Kidney (tissue), 14 donors: ENCODE data around the gene ADARB1. TPM values are rescaled to one million over a fixed set of nuclear protein-coding genes. Genes with fewer than 3 reads are reported as not detected.

ENCODE experiments used
- DNase-seq, 5 donors: peaks; one replicate each; pipeline ENCODE4 v3.0.0-alpha.2; 2013 to 2020
- FAIRE-seq: peaks from 2 replicates; lab custom pipeline; 2012; peaks lifted over from hg19 to GRCh38; lab: Jason Lieb, UNC
- H3K27ac ChIP-seq, 2 donors: one replicate each; pipeline ENCODE4 v1.7.0; 2013; ENCODE audit warnings: low read depth in 2 of 2, low read length in 2 of 2, inconsistent platforms in 1 of 2
- H3K27me3 ChIP-seq: one replicate; pipeline ENCODE4 v1.7.1; 2013; ENCODE audit warnings: low read length, inconsistent platforms; ENCODE audit not compliant: control insufficient read depth, insufficient read depth
- H3K36me3 ChIP-seq, 3 donors: one replicate each; pipeline versions ENCODE4 v1.7.0 to v1.7.1; 2013; ENCODE audit warnings: low read length in 3 of 3, control low read depth in 1 of 3, inconsistent platforms in 1 of 3; ENCODE audit not compliant: insufficient read depth in 3 of 3, control insufficient read depth in 2 of 3
- H3K4me1 ChIP-seq, 3 donors: one replicate each; pipeline versions ENCODE4 v1.7.0 to v1.7.1; 2013; ENCODE audit warnings: low read length in 3 of 3, inconsistent platforms in 1 of 3, low read depth in 1 of 3; ENCODE audit not compliant: control insufficient read depth in 2 of 3, insufficient read depth in 2 of 3
- H3K4me3 ChIP-seq, 3 donors: one replicate each; pipeline versions ENCODE4 v1.7.0 to v1.8.1; 2013; ENCODE audit warnings: low read length in 3 of 3, control low read depth in 1 of 3, inconsistent platforms in 1 of 3
- H3K9ac ChIP-seq, 3 donors: one replicate each; pipeline versions ENCODE4 v1.7.0 to v1.7.1; 2013; ENCODE audit warnings: low read length in 3 of 3, control low read depth in 1 of 3, inconsistent platforms in 1 of 3
- H3K9me3 ChIP-seq, 3 donors: one replicate each; pipeline versions ENCODE4 v1.7.0 to v1.7.1; 2013; ENCODE audit warnings: low read length in 3 of 3, control low read depth in 1 of 3, inconsistent platforms in 1 of 3; ENCODE audit not compliant: control insufficient read depth in 2 of 3, insufficient read depth in 1 of 3
- CTCF ChIP-seq: IDR thresholded peaks from 3 replicates; pipeline ENCODE4 v1.5.1; 2012; ENCODE audit warnings: mild to moderate bottlenecking, moderate library complexity, borderline replicate concordance; ENCODE audit not compliant: insufficient read depth; ENCODE audit errors: extremely low read depth
- intact Hi-C: fragments of 100-400 bp; cut with DNase I; formaldehyde crosslinking; loops from one replicate; pipeline ENCODE4 v1.11.1; 2022
- polyA plus RNA-seq: library from polyadenylated mRNA; stranded (reverse); fragments of 350-450 nt; fragmentation: Illumina TruSeq; extraction: RNeasy Lipid Tissue Mini Kit (QIAGEN cat#74804); gene quantifications from one replicate; pipeline ENCODE4 v1.2.3, GENCODE V29; 2014; ENCODE audit warnings: low read depth, low replicate concordance; ENCODE audit not compliant: insufficient read depth
- total RNA-seq: library from RNA; stranded (reverse); fragmentation: NEBNext Ultra II Directional; extraction: Animal tissue kit (Norgen Biotek cat#: 25700); gene quantifications from one replicate; pipeline ENCODE4 v1.2.1, GENCODE V29; 2021
- donor health status: control.
- donor health status: control.
- donor health status: control.
- donor health status: control.
- donor health status: control.
- donor health status: DM: yes; HTN: yes; CAD: no.
- donor health status: Normal renal cell carcinoma (clear cell type).

ADARB1 gene
- total and polyA plus RNA-seq, 2 donors from 2014 or later, result 6.7 to 34.9 TPM

DNA sequence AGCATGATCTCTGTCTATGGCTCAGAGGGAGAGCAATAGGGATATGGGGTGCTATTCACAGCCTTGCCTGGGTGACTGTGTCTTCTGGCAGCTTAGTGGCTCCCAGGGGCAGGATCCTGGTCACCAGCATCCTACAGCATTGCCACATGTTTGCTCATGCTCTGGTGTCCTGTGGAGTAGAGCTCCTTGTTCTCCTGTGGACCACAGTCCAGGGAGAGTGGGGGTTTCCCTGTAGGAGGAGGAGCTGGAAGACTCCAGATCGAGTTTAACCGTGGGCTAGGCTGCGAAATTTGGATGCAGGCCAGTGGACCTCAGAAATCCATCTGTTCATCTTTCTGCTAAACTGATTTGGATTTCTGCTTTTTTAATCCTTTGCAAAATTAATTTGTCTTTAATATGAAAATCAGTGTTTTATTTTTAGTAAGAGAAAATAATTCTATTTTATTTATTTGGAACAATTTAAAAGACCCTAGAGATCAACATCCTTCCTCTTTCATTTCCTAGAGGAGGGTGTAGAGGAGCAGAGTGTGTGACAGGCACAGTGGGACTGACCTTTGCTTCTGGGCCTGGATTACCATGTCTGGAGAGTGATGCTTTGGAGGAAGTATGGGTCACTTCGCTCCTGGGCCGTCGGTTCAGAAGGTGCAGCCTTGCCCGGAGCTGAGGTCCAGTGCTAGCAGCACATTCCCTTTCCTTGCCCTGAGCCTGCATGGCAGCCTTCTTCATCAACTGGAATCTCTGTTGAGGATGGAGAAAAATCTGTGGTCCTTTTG is 17.4 kb downstream of the ADARB1 start:
- H3K9ac ChIP-seq, result no peak overlapping the region
- no peaks in the 10 kb centered on the region for H3K27me3 ChIP-seq
- intact Hi-C loops, result no loop called here
- H3K4me3 ChIP-seq, result no peak overlapping the region
- no peaks in the 10 kb centered on the region for H3K9me3 ChIP-seq
- no peak for TF ChIP-seq CTCF
- peaks cover 0 to 19% (median 0%) of the 10 kb centered on the region in 3 donors for H3K4me1 ChIP-seq
- H3K27ac ChIP-seq, result no peak overlapping the region
- H3K36me3 ChIP-seq, result no peaks in the 10 kb centered on the region
- peak in 1 of 5 donors; percentile 38 for DNase-seq
- no peak for FAIRE-seq

GRCh38 chr21:45093035-45093532 is 18.7 kb downstream of the ADARB1 start:
- H3K4me1 ChIP-seq, result peaks cover 0 to 19% (median 0%) of the 10 kb centered on the region in 3 donors
- H3K9me3 ChIP-seq, result no peaks in the 10 kb centered on the region
- H3K27me3 ChIP-seq, result no peaks in the 10 kb centered on the region
- no peak for FAIRE-seq
- no peak overlapping the region for H3K4me3 ChIP-seq
- H3K27ac ChIP-seq, result peak overlapping the region in 1 of 2 donors; percentile 49
- DNase-seq, result peak in 1 of 5 donors; percentile 76
- intact Hi-C loops, result no loop called here
- no peak for TF ChIP-seq CTCF
- no peaks in the 10 kb centered on the region for H3K36me3 ChIP-seq
- no peak overlapping the region for H3K9ac ChIP-seq

- FAIRE-seq (no peak), DNase-seq (peak in 1 of 5 donors; percentile 62)
- Histone ChIP-seq H3K4me3 (no peak overlapping the region), H3K9ac (no peak overlapping the region), H3K4me1 (peaks cover 0 to 19% (median 0%) of the 10 kb centered on the region in 3 donors), H3K27ac (no peak overlapping the region), H3K27me3 (no peaks in the 10 kb centered on the region), H3K9me3 (no peaks in the 10 kb centered on the region), H3K36me3 (no peaks in the 10 kb centered on the region)
- TF ChIP-seq CTCF, result no peak
- intact Hi-C loops, result no loop called here
These were observed 20.0 kb downstream of the ADARB1 start for GRCh38 chr21:45094412-45094811.
